Measurements from ENCODE around the gene NEO1.

DNA sequence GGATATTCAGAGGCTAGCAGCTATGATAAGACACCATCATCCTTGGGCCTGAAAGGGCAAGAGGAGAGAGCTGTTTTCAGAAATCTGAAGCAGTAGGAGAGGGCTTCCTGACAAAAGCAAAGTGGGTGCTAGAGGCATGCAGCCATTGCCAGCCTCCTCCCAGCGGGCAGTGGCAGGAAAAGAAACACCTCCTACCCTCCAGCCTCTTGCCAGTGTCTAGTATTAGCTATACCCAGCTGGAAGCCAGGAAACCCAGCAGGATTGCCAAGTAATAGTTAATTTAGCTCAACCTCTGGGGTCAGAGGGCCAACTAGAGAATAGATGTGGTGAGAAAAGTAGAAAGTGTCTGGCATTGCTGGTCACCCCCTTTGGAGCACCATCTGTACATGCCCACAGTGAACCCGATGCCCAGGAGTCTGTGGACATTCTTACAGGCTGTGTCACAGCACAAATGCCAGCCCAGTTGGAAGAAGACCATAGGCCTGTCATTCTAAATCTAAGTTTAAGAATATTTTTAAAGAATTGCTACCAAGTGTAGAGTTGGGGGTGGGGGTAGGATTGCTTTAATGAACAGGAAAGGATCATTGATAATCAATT lies 231.2 kb downstream of the NEO1 start:
- no peak for TF ChIP-seq POLR2A (IDR thresholded peaks at IDR 0.05; ENCODE audit: low read depth, low read length)
- TF ChIP-seq POLR2AphosphoS5 (IDR thresholded peaks at IDR 0.05; ENCODE audit: low read depth, low read length) = no peak
